ENCODE measurements around the gene MEF2D.

Gene MEF2D

GRCh38 chr1:156468693-156469345 lies 31.8 kb downstream of the MEF2D start:
- no peaks in the 10 kb centered on the region for H3K4me1 ChIP-seq (ENCODE audit: insufficient read depth, low read length, severe bottlenecking)

GRCh38 chr1:156467906-156468305 lies 32.7 kb downstream of the MEF2D start:
- Histone ChIP-seq H4K20me1 (ENCODE audit: insufficient read depth, low read length) (no peaks in the 10 kb centered on the region), H3K79me2 (ENCODE audit: insufficient read depth, low read length) (no peaks in the 10 kb centered on the region), H3K9me2 (ENCODE audit: low read depth, low read length) (no peaks in the 10 kb centered on the region), H3K27me3 (ENCODE audit: insufficient read depth, low read length) (no peaks in the 10 kb centered on the region), H3K9me3 (ENCODE audit: low read length) (no peaks in the 10 kb centered on the region), H3F3A (ENCODE audit: insufficient read depth, low read length) (no peaks in the 10 kb centered on the region), H2AFZ (ENCODE audit: low read length) (no peak overlapping the region), H3K27ac (ENCODE audit: low read depth, low read length, poor library complexity, severe bottlenecking) (no peak overlapping the region), H3K4me3 (ENCODE audit: low read depth, low read length, poor library complexity, severe bottlenecking) (no peak overlapping the region), H3K4me2 (ENCODE audit: low read length) (no peak overlapping the region), H3K9ac (ENCODE audit: low read length) (no peak overlapping the region), H3K4me1 (ENCODE audit: insufficient read depth, low read length, severe bottlenecking) (no peaks in the 10 kb centered on the region), H3K36me3 (ENCODE audit: insufficient read depth, low read length) (peaks cover 72% of the 10 kb centered on the region)
- TF ChIP-seq CTCF (IDR thresholded peaks at IDR 0.05; ENCODE audit: low read length) = no peak
- TF ChIP-seq EZH2 (IDR thresholded peaks at IDR 0.05; ENCODE audit: borderline replicate concordance, low read length) = no peak

More at GRCh38 chr1:156468693-156469345, 31.8 kb downstream of the MEF2D start:
- no peak overlapping the region for H3K4me2 ChIP-seq (ENCODE audit: low read length)
- H3K36me3 ChIP-seq (ENCODE audit: insufficient read depth, low read length) = peaks cover 81% of the 10 kb centered on the region
- no peaks in the 10 kb centered on the region for H3K79me2 ChIP-seq (ENCODE audit: insufficient read depth, low read length)
- no peaks in the 10 kb centered on the region for H3K27me3 ChIP-seq (ENCODE audit: insufficient read depth, low read length)
- H3K9me2 ChIP-seq (ENCODE audit: low read depth, low read length) = no peaks in the 10 kb centered on the region
- H3K27ac ChIP-seq (ENCODE audit: low read depth, low read length, poor library complexity, severe bottlenecking) = no peak overlapping the region
- H4K20me1 ChIP-seq (ENCODE audit: insufficient read depth, low read length) = no peaks in the 10 kb centered on the region
- H3K9me3 ChIP-seq (ENCODE audit: low read length) = no peaks in the 10 kb centered on the region
- H3F3A ChIP-seq (ENCODE audit: insufficient read depth, low read length) = no peaks in the 10 kb centered on the region
- H3K9ac ChIP-seq (ENCODE audit: low read length) = no peak overlapping the region
- TF ChIP-seq EZH2 (IDR thresholded peaks at IDR 0.05; ENCODE audit: borderline replicate concordance, low read length) (no peak), CTCF (IDR thresholded peaks at IDR 0.05; ENCODE audit: low read length) (no peak)
- no peak overlapping the region for H2AFZ ChIP-seq (ENCODE audit: low read length)
- H3K4me3 ChIP-seq (ENCODE audit: low read depth, low read length, poor library complexity, severe bottlenecking) = no peak overlapping the region

- Histone ChIP-seq H3K79me2 (ENCODE audit: insufficient read depth, low read length) (no peaks in the 10 kb centered on the region), H4K20me1 (ENCODE audit: insufficient read depth, low read length) (no peaks in the 10 kb centered on the region), H3K4me1 (ENCODE audit: insufficient read depth, low read length, severe bottlenecking) (no peaks in the 10 kb centered on the region), H3K27ac (ENCODE audit: low read depth, low read length, poor library complexity, severe bottlenecking) (no peak overlapping the region), H3K36me3 (ENCODE audit: insufficient read depth, low read length) (peaks cover 72% of the 10 kb centered on the region), H3K9me2 (ENCODE audit: low read depth, low read length) (no peaks in the 10 kb centered on the region), H3K4me3 (ENCODE audit: low read depth, low read length, poor library complexity, severe bottlenecking) (no peak overlapping the region), H2AFZ (ENCODE audit: low read length) (no peak overlapping the region), H3K27me3 (ENCODE audit: insufficient read depth, low read length) (no peaks in the 10 kb centered on the region), H3F3A (ENCODE audit: insufficient read depth, low read length) (no peaks in the 10 kb centered on the region), H3K4me2 (ENCODE audit: low read length) (no peak overlapping the region), H3K9ac (ENCODE audit: low read length) (no peak overlapping the region), H3K9me3 (ENCODE audit: low read length) (no peaks in the 10 kb centered on the region)
- TF ChIP-seq EZH2 (IDR thresholded peaks at IDR 0.05; ENCODE audit: borderline replicate concordance, low read length) (no peak), CTCF (IDR thresholded peaks at IDR 0.05; ENCODE audit: low read length) (no peak)
Observed at GRCh38 chr1:156467385-156467784, 33.2 kb downstream of the MEF2D start.
